ES-I3 (cell line): ENCODE data around the gene TMEM163.

Experiments used
- H3K36me3 ChIP-seq: 2 replicates; pipeline ENCODE4 v1.6.1; 2013; ENCODE audit warnings: mild to moderate bottlenecking, low read length, control low read depth, moderate library complexity; ENCODE audit not compliant: insufficient read depth
- H3K4me1 ChIP-seq: 2 replicates; pipeline ENCODE4 v1.6.1; 2013; ENCODE audit warnings: mild to moderate bottlenecking, control low read depth, low read length; ENCODE audit not compliant: insufficient read depth
- H3K9ac ChIP-seq: 2 replicates; pipeline ENCODE4 v1.6.1; 2013; ENCODE audit warnings: low read depth, mild to moderate bottlenecking, low read length, moderate library complexity
- H3K9me3 ChIP-seq: 2 replicates; pipeline ENCODE4 v1.6.1; 2013; ENCODE audit warnings: mild to moderate bottlenecking, low read length, moderate library complexity; ENCODE audit not compliant: control insufficient read depth, insufficient read depth

The TMEM163 gene

DNA sequence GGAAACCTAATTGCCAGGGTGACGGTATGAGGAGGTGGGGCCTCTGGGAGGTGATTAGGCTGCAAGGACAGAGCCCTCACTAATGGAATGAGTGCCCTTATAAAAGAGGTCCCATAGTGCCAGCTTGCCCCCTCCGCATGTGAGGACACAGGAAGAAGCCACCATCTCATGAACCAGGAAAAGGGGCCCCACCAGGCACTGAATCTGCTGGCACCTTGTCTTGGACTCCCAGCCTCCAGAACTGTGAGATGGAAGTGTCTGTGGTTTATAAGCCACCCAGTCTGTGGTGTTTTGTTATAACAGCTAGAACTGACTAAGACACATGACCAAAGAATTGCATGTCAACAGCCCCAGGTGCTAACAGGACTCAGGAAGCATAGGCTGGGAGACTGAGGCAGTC lies 250.6 kb downstream of the TMEM163 start:
- Histone ChIP-seq H3K4me1 (no peaks in the 10 kb centered on the region), H3K9me3 (peaks cover 4% of the 10 kb centered on the region), H3K9ac (no peak overlapping the region), H3K36me3 (no peaks in the 10 kb centered on the region)

DNA sequence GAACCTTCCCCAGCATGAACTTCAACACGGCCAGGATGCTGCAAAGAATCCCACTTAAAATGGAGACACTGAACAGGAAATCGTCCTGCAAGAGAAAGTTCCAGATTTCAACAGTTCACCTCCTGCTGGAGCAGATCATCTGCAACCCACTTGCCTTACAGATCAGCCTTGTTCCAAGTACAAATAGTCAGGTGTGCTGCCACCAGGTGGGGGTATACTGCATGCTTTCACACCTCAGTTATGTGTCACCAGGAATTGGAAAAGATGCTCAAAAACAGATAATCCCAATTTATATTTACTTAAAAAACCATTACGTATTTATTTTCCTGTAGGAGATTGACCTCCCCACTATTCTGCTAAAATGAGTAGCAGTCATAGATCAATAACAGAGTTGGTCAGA lies 252.7 kb downstream of the TMEM163 start:
- Histone ChIP-seq H3K4me1 (no peaks in the 10 kb centered on the region), H3K9me3 (no peaks in the 10 kb centered on the region), H3K36me3 (no peaks in the 10 kb centered on the region), H3K9ac (no peak overlapping the region)

DNA sequence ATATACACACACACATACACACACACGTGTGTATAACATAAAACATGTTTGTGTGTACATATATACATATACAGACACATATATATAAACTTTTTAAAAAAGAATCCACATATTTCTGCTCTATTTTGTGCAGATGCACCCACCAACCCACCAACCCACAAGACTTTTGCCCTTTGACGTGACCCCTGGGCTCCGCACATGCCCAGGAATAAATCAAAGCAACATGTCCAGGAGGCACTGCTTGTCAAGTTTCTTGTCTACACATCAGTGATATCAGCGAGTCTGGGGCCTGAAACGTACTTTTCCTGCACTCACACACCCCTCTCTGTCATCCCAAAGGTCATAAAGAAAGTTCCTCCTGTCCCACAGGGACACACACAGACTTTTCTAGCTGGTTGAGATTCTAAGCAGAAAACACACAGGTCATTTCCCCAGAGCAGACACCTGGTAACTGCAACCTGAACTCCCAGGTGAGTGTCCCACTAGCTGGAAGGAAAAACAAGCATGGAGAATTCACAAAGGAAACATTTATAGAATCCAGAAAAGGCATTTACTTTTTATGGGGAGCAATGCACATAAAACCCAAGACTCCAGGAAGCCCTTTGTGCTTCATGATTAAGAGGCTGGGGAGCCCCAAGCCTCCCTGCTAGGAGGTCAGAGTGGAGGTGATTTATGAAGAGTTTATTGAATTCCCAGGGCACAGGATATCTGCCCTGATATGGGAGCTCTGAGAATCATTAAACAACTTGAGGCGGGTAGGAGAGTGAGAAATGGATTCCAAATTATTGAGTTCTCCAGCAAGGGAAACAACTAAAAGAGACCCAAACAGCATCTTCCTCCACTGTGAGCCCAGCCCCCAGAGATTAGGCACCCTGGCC lies 253.3 kb downstream of the TMEM163 start:
- Histone ChIP-seq H3K36me3 (no peaks in the 10 kb centered on the region), H3K4me1 (no peaks in the 10 kb centered on the region), H3K9ac (no peak overlapping the region), H3K9me3 (no peaks in the 10 kb centered on the region)

DNA sequence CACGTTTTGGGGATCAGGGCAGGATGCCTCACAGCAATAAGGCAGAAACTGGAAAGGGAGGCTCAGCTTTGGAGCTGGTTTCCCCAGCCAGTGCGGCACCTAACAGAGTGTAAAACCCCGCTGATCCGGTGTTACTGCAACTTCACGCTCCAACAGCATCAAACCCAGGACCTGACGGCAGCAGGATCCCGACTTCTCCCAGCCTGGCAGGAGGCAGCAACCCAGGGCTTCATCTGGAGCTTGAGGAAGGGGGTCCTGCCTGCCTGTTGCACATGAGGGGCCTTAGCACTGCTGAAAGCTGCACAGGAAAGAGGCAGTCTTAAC lies 255.1 kb downstream of the TMEM163 start:
- no peaks in the 10 kb centered on the region for H3K9me3 ChIP-seq
- H3K36me3 ChIP-seq = no peaks in the 10 kb centered on the region
- no peak overlapping the region for H3K9ac ChIP-seq
- H3K4me1 ChIP-seq = no peaks in the 10 kb centered on the region

DNA sequence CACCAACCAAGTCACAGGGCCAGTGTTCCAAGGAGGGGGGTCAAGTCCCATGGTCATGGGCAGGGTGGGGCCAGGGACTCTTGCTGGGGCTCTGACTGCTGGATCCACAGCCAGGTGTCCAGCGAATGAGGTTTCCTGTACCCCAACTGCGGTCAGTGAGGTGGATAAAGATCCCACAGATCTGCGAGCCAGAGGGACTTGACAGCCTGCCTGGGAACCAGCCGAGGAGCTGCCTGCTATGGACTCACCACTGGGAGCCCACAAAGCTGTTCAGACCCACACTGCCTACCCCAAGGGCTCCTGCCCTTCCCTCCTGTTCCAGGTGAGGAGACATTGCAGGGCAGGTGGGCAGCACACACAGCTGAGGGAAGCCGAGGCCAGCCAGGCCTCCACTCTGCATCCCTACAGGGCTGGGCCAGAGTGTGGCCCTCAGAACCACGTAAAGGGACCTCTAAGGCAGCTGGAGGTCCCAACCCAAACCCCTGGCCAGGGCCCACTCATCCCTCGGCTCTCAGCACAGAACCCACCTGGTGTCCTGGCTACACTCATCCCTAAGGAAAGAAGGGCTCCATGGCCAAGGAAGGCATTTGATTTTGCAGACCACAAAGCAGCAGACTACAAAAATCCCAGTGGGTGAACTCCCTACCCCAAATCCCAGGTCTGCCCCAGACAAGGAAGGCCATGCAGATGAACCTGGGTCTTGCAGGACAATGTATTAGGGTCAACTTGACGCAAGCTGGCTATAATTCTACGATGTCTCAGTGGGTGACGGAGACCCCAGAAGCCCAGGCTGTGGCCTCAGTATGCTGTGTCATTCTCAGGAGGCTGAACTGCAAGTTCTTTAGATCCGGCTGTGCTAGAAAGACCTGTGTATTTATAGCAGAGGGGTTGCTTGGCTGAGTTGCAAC lies 255.8 kb downstream of the TMEM163 start:
- no peaks in the 10 kb centered on the region for H3K36me3 ChIP-seq

DNA sequence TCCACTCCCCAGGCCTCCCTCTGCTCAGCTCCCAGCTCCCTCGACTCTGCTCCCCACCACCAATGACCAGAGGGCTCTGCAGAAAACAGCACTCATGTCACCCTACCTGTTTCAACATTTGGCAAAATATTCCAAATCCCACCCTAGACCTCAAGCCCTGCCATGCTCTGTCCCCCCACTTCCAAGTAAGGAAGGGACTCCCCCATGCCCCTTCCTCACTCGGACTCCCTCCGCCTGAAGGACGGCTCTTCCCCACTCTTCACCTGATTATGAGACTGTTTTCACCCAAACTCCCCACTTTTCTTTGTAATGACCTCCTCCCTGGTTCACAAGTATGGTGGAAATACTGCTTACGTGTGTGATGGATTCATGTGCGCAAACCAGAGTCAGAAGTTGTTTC lies 256.5 kb downstream of the TMEM163 start:
- no peaks in the 10 kb centered on the region for H3K36me3 ChIP-seq
- H3K9ac ChIP-seq = no peak overlapping the region
- H3K4me1 ChIP-seq = no peaks in the 10 kb centered on the region
- H3K9me3 ChIP-seq = no peaks in the 10 kb centered on the region

More for the DNA sequence above, 255.8 kb downstream of the TMEM163 start:
- H3K9ac ChIP-seq = no peak overlapping the region
- no peaks in the 10 kb centered on the region for H3K4me1 ChIP-seq
- H3K9me3 ChIP-seq = no peaks in the 10 kb centered on the region

DNA sequence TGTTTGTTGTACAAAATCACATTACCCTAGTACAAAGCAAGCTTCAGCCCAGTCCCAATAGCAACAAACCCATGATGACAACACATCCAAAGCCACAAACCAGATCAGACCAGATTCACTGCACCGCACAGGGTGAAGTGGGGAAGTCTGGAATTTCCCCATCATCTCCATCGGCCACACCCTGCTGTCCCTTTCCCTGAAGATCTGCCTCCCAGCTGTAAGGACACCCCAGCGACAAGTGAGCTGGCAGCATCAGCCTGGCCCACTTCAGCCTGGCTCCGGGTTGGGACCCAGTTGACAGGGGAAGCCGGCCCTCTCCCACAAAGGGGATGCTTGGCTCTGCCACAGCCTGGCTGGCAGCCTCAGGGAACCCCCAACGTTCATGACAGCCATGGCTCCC lies 257.3 kb downstream of the TMEM163 start:
- no peak overlapping the region for H3K9ac ChIP-seq
- H3K4me1 ChIP-seq = no peaks in the 10 kb centered on the region
- no peaks in the 10 kb centered on the region for H3K9me3 ChIP-seq
- H3K36me3 ChIP-seq = no peaks in the 10 kb centered on the region

DNA sequence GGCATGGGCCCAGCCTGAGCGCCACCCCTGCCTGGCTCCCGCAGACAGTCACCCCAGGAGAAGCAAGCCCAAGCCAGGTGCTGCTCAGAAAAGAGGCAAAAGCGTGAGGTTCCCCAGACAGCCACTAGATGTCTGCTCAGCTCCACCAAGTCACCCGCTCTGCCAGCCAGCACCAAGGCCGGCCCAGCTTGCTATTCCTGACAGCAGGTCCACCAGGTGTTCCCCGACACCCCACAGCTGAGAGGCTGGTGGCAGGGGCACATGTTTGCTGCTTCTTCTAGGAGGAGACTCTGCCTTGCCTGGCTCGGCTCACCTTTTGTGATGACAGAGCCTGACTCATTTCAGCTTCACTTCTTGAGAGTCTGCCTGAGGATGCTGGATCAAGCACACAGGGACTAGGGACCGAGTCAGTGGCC lies 258.2 kb downstream of the TMEM163 start:
- H3K9ac ChIP-seq = no peak overlapping the region
- H3K4me1 ChIP-seq = no peaks in the 10 kb centered on the region
- H3K9me3 ChIP-seq = no peaks in the 10 kb centered on the region
- H3K36me3 ChIP-seq = no peaks in the 10 kb centered on the region

DNA sequence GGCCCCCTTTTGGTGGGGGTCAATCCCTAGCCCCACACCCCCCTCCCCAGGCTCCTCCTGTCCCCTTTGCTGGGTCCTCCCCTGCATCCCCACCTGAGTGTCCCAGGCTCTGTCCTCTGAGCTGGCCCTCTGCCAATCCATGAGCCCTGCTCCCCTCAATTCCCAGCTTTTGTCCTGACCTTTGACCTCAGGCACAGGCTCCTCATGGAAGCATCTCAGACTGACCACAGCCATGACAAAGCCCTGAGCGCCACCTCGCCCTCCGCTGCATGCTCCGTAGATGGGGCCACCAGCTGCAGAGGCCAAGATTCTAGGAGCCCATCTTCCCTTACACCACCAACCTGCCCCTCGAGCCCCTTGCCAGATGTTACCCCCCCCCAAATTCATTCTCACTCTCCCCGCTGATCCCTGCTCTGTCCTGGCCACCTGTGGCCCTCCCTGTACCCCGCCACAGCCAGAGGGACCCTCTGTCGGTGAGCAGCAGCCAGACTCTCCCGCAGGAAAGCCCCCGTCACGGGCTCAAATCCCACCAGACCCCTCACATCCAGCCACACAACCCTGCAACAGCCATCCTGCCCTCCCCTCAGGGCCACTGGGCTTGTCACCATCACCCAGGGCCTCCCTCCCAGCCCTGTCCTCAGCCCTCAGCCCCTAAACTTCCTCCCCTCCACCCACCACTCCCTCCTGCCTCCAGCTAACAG lies 258.9 kb downstream of the TMEM163 start:
- Histone ChIP-seq H3K4me1 (no peaks in the 10 kb centered on the region), H3K36me3 (no peaks in the 10 kb centered on the region), H3K9ac (no peak overlapping the region), H3K9me3 (no peaks in the 10 kb centered on the region)

DNA sequence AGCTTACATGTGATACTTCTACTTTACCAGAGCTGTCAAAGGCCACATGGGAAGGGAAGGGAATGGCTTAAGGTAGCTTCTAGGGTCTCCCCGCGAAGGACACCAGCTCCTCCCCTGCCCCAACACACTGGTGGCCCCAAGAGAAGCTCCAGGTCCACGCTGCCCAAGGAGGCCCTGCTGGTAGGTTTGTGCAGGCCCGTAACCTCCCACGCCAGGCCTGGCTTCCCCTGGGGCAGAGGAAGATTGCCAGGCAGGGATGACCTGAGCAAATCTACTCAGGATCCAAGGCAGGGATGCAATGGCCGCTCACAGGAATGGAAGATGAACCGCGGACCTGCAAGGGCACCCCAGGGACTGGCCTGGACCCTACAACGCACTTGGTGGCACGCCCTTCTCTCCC lies 259.9 kb downstream of the TMEM163 start:
- no peaks in the 10 kb centered on the region for H3K4me1 ChIP-seq
- no peaks in the 10 kb centered on the region for H3K9me3 ChIP-seq
- no peaks in the 10 kb centered on the region for H3K36me3 ChIP-seq
- H3K9ac ChIP-seq = no peak overlapping the region

DNA sequence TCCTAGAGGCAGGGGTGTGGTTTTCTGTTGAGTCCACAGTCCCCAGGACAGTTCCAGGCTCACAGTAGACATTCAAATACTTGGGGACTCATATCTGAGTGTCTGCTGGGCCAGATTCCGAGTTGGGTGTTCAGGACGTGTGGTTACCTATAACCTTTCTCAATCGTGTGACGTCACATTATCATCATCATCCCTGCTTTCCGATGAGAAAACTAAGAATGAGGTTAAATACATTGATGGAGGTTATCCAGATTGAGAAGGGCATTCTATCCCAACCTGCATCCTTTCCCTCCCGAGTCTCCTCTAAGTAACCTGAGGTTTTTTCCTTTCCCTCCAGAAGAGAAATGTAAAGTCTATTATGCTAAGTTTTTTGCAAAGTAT lies 260.3 kb downstream of the TMEM163 start:
- Histone ChIP-seq H3K36me3 (no peaks in the 10 kb centered on the region), H3K9ac (no peak overlapping the region), H3K9me3 (no peaks in the 10 kb centered on the region), H3K4me1 (no peaks in the 10 kb centered on the region)

DNA sequence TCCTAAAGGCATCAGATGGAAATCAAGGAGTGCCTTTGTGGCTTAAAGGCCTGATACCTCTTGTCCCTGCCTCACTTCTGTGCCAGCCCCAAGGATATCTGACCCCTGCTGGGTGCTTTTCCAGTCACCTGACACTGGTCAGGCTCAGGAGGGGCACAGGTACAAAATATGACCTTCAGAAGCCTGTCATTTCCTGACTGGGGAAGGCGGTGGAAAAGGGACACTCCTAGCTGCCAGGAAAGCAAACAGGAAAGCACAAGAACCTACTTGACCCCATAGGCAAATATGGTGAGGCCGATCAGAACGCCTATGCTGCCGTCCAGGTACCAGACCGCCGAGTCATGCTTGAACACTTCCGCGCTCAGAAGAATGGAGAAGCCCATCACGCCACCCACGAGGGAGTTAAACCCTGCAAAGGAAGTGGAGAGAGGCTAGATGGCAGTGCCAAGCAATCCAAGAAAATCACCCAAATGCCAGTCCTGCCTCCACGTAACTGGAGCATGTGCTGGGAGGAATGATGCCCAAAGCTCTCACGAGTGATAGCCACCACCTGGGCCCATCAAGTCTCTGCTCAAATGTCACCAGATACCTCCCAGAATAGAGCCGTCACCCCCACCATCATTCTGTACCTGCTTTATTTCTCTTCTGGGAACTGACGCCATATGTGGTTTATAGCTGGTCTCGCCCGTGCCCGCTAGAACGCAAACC lies 260.9 kb downstream of the TMEM163 start:
- Histone ChIP-seq H3K9ac (no peak overlapping the region), H3K9me3 (no peaks in the 10 kb centered on the region), H3K4me1 (no peaks in the 10 kb centered on the region), H3K36me3 (no peaks in the 10 kb centered on the region)

DNA sequence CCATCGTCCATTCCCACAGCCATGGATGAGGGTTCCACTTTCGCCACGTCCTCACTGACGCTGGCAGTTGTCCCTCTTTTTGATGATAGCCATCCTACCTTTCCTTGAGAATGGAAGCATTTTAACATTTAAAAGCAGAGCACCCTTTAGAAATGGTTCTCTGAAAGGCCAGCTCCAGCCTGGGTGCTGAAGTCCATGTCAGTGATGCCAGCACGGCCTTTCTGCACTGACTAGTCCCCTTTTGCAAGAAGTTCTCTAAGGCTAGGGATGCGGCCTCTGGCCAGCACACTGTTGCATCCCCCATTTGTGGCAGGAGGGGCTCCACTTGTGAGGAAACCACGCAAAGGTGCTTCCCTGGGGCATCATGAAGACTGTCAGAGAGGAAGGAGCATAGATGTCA lies 261.4 kb downstream of the TMEM163 start:
- H3K4me1 ChIP-seq = no peaks in the 10 kb centered on the region
- no peaks in the 10 kb centered on the region for H3K9me3 ChIP-seq
- H3K9ac ChIP-seq = no peak overlapping the region
- H3K36me3 ChIP-seq = no peaks in the 10 kb centered on the region

DNA sequence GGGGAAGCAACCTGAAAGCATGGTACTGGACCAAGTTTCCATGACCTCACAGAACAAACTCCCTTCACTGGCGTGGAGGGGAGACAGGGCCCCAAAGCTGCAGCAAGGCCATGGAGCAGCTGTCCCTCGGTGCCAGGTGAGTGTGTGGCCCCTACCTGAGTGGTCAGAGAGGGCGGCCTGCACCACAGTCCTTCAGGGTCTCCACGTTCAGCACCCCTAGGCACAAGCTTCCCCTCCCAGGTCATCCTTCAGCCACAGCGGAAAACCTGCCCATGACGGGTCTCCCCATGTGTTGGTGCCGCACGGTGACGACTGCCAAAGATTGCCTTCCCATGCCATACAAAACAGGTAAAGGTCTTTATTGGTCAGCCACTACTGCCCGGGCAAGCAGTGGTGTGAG lies 263.4 kb downstream of the TMEM163 start:
- Histone ChIP-seq H3K9ac (no peak overlapping the region), H3K9me3 (no peaks in the 10 kb centered on the region), H3K4me1 (no peaks in the 10 kb centered on the region), H3K36me3 (no peaks in the 10 kb centered on the region)
